Measurements from ENCODE around the gene RELN. TPM values are rescaled to one million over a fixed set of nuclear protein-coding genes. Genes with fewer than 3 reads are reported as not detected.

RELN gene
- total RNA-seq, 1 experiment from 2014 or later, result 0.20 TPM

- H3K9me3 ChIP-seq (ENCODE audit: control insufficient read depth in 1 of 2, insufficient read depth in 1 of 2, low read depth in 1 of 2, low read length in 2 of 2), result no peaks in the 10 kb centered on the region
- intact Hi-C loops (cut with micrococcal nuclease), result no loop called here
- no peak overlapping the region for H3K9ac ChIP-seq (ENCODE audit: low read length)
- DNase-seq (ENCODE audit: low read depth, low spot score) (no peak), ATAC-seq (no peak)
- H3K27ac ChIP-seq (ENCODE audit: low read depth, low read length), result no peak overlapping the region
- H3K79me2 ChIP-seq (ENCODE audit: insufficient read depth, low read length), result no peaks in the 10 kb centered on the region
- BruUV-seq (replicated peaks), result no TSS peak
- no peak overlapping the region for H3K4me3 ChIP-seq (replicated peaks in 1 of 2; ENCODE audit: low read depth in 1 of 2, low read length in 2 of 2)
- H3K4me2 ChIP-seq (ENCODE audit: low read length), result no peak overlapping the region
- no peaks in the 10 kb centered on the region for H3K9me2 ChIP-seq (ENCODE audit: insufficient read depth)
- no peaks in the 10 kb centered on the region for H4K20me1 ChIP-seq (ENCODE audit: insufficient read depth)
- TF ChIP-seq EGR1 (IDR thresholded peaks at IDR 0.05; ENCODE audit: low read depth), result no peak
- no peak for TF ChIP-seq REST (IDR thresholded peaks at IDR 0.05; ENCODE audit: low read depth)
- no peak for TF ChIP-seq SP1 (IDR thresholded peaks at IDR 0.05; ENCODE audit: low read depth)
- no peak for TF ChIP-seq ZNF274 (IDR thresholded peaks at IDR 0.05; ENCODE audit: low read depth, low read length)
- TF ChIP-seq MAX (IDR thresholded peaks at IDR 0.05), result no peak
- TF ChIP-seq POLR2A (IDR thresholded peaks at IDR 0.05; ENCODE audit: borderline replicate concordance, extremely low read depth, insufficient read depth, insufficient read length), result no peak
- no peak for TF ChIP-seq ZBTB33 (IDR thresholded peaks at IDR 0.05; ENCODE audit: extremely low read depth, insufficient replicate concordance, low read length)
- no peak for TF ChIP-seq EZH2 (IDR thresholded peaks at IDR 0.05)
- TF ChIP-seq FOSL1 (IDR thresholded peaks at IDR 0.05; ENCODE audit: low read depth), result no peak
- TF ChIP-seq SIN3A (IDR thresholded peaks at IDR 0.05; ENCODE audit: low read depth), result no peak
- TF ChIP-seq CTCF (IDR thresholded peaks at IDR 0.05 in 2 of 3, conservative IDR thresholded peaks at IDR 0.05 in 1 of 3; ENCODE audit: borderline replicate concordance in 1 of 3, insufficient read depth in 1 of 3, low read depth in 2 of 3, low read length in 2 of 3), result no peak
- peaks cover 8% of the 10 kb centered on the region for H3K27me3 ChIP-seq (ENCODE audit: insufficient read depth, low read length)
- ChIA-PET CTCF (no interaction called here), POLR2A (no interaction called here), RAD21 (ENCODE audit: low non-redundant PET in 1 of 2, low total read pairs in 2 of 2, uncharacterized antibody in 2 of 2, unreplicated experiment in 2 of 2) (no interaction called here)
- H3K36me3 ChIP-seq (ENCODE audit: control insufficient read depth in 1 of 2, insufficient read depth in 2 of 2, low read length in 2 of 2), result no peaks in the 10 kb centered on the region
- no peaks in the 10 kb centered on the region for H3K4me1 ChIP-seq (ENCODE audit: control insufficient read depth in 1 of 2, insufficient read depth in 2 of 2, low read length in 2 of 2)
- H2AFZ ChIP-seq (ENCODE audit: low read depth, low read length, poor library complexity, severe bottlenecking), result no peak overlapping the region
Measured at GRCh38 chr7:103795107-103795506, 194.4 kb downstream of the RELN start.

All from HCT116 (cell line).